HepG2 (cell line): ENCODE measurements around the gene MRPL58. TPM values are rescaled to one million over a fixed set of nuclear protein-coding genes. Genes with fewer than 3 reads are reported as not detected.

Experiments
- ATAC-seq: fragments of 200-7000 bp; cut with Tn5 transposase; 3 replicates; pipeline ENCODE4 v1.9.1; 2020; ENCODE audit warnings: mild to moderate bottlenecking, moderate library complexity
- BruUV-seq: library from RNA; stranded (reverse); fragments of 400-500 nt; replicated peaks from 2 replicates; lab custom pipeline; 2021; lab: Mats Ljungman, UMichigan
- CTCF ChIA-PET: fragments of 300-600 bp; formaldehyde crosslinking; extraction: SDS; loops from one replicate; lab custom pipeline; 2021; ENCODE audit warnings: low total read pairs, inconsistent platforms, low intra/inter-chr PET ratio; lab: Yijun Ruan, JAX
- POLR2A ChIA-PET: fragments of 350-600 bp; sonication (Branson Sonifier 250); formaldehyde crosslinking; loops from one replicate; lab custom pipeline; 2020; ENCODE audit warnings: antibody characterized with exemption, inconsistent platforms; lab: Yijun Ruan, JAX
- DNase-seq: peaks from one replicate; pipeline ENCODE4 v3.0.0-alpha.2; 2015; ENCODE audit warnings: low spot score
- FAIRE-seq: peaks from 3 replicates; lab custom pipeline; 2011; peaks lifted over from hg19 to GRCh38; lab: Jason Lieb, UNC
- H2AFZ ChIP-seq: one replicate; pipeline ENCODE4 v1.6.1; 2011; ENCODE audit warnings: low read length, inconsistent platforms
- H3K27ac ChIP-seq: fragments of 300-600 bp; 3 replicates; pipeline ENCODE4 v1.8.0; 2011; ENCODE audit warnings: mixed run types, mild to moderate bottlenecking, mixed read lengths, low read length, inconsistent platforms; ENCODE audit not compliant: insufficient read depth; ENCODE audit errors: extremely low read length
- H3K27me3 ChIP-seq, 2 experiments: fragments of 200-600 bp in 1 of 2; 2 replicates in 1 of 2; 3 replicates in 1 of 2; pipeline versions ENCODE4 v1.6.0 to v1.8.0; 2011; ENCODE audit warnings: low read length in 2 of 2, mild to moderate bottlenecking in 2 of 2, moderate library complexity in 2 of 2, inconsistent platforms in 1 of 2; ENCODE audit not compliant: insufficient read depth in 2 of 2, control insufficient read depth in 1 of 2
- H3K36me3 ChIP-seq, 2 experiments: fragments of 200-600 bp in 1 of 2; replicated peaks in 1 of 2; 2 replicates in 1 of 2; 3 replicates in 1 of 2; pipeline versions ENCODE4 v1.5.1 to v1.8.0; 2011; ENCODE audit warnings: low read length in 2 of 2, inconsistent platforms in 1 of 2; ENCODE audit not compliant: insufficient read depth in 2 of 2, control insufficient read depth in 1 of 2
- H3K4me1 ChIP-seq: 2 replicates; pipeline ENCODE4 v1.5.1; 2012; ENCODE audit warnings: low read length, inconsistent platforms; ENCODE audit not compliant: insufficient read depth
- H3K4me2 ChIP-seq: 2 replicates; pipeline ENCODE4 v1.6.0; 2011; ENCODE audit warnings: low read depth, low read length, inconsistent platforms
- H3K4me3 ChIP-seq, 3 experiments: fragments of 200-600 bp in 1 of 3; sonication (generic), shearing (Covaris generic) in 1 of 3; replicated peaks in 1 of 3; 2 replicates each; pipeline ENCODE4 v1.5.1; 2011 to 2016; ENCODE audit warnings: low read length in 3 of 3, inconsistent platforms in 2 of 3, low read depth in 2 of 3, mild to moderate bottlenecking in 2 of 3, control low read depth in 1 of 3, mixed read lengths in 1 of 3; ENCODE audit not compliant: insufficient read depth in 1 of 3
- H3K79me2 ChIP-seq: one replicate; pipeline ENCODE4 v1.6.1; 2011; ENCODE audit warnings: low read length, inconsistent platforms; ENCODE audit not compliant: insufficient read depth
- H3K9ac ChIP-seq: 2 replicates; pipeline ENCODE4 v1.6.0; 2011; ENCODE audit warnings: mild to moderate bottlenecking, low read depth, low read length, inconsistent platforms; ENCODE audit not compliant: insufficient read depth
- H3K9me3 ChIP-seq: 2 replicates; pipeline ENCODE4 v1.5.1; 2012; ENCODE audit warnings: mild to moderate bottlenecking, low read length
- H4K20me1 ChIP-seq: 2 replicates; pipeline ENCODE4 v1.6.0; 2011; ENCODE audit warnings: inconsistent platforms, mild to moderate bottlenecking, low read length, moderate library complexity; ENCODE audit not compliant: insufficient read depth
- CCDC6 ChIP-seq: sonication (generic); formaldehyde crosslinking; IDR thresholded peaks from 2 replicates; pipeline ENCODE4 v1.8.1; 2022; ENCODE audit warnings: mild to moderate bottlenecking, missing genetic modification reagents, moderate library complexity
- ELK4 ChIP-seq: sonication (generic); formaldehyde crosslinking; IDR thresholded peaks from 2 replicates; pipeline ENCODE4 v1.9.0; 2021; ENCODE audit warnings: missing genetic modification reagents, borderline replicate concordance
- ESRRA ChIP-seq: sonication (generic); formaldehyde crosslinking; IDR thresholded peaks from 2 replicates; pipeline ENCODE4 v1.5.1; 2020; ENCODE audit warnings: mild to moderate bottlenecking, low read depth, missing genetic modification reagents
- HIC2 ChIP-seq: sonication (generic); formaldehyde crosslinking; IDR thresholded peaks from 2 replicates; pipeline ENCODE4 v1.9.0; 2022; ENCODE audit warnings: low read depth, missing genetic modification reagents
- ISX ChIP-seq: sonication (generic); formaldehyde crosslinking; conservative IDR thresholded peaks from 2 replicates; pipeline ENCODE4 v1.5.0; 2020; ENCODE audit warnings: missing genetic modification reagents
- MBD4 ChIP-seq: IDR thresholded peaks from 2 replicates; pipeline ENCODE4 v1.6.1; 2012; ENCODE audit warnings: low read length, inconsistent platforms, borderline replicate concordance
- NCOA1 ChIP-seq: sonication (generic); formaldehyde crosslinking; IDR thresholded peaks from 2 replicates; pipeline ENCODE4 v1.9.0; 2021; ENCODE audit warnings: missing genetic modification reagents
- NFYC ChIP-seq: IDR thresholded peaks from 2 replicates; pipeline ENCODE4 v1.6.1; 2016; ENCODE audit warnings: missing genetic modification reagents, missing compliant biosample characterization
- RAD51 ChIP-seq: fragments of 450-650 bp; IDR thresholded peaks from 2 replicates; pipeline ENCODE4 v1.6.1; 2016; ENCODE audit warnings: borderline replicate concordance
- RNF2 ChIP-seq: fragments of 450-650 bp; conservative IDR thresholded peaks from 2 replicates; pipeline ENCODE4 v1.6.1; 2016; ENCODE audit warnings: low read depth
- RORA ChIP-seq: sonication (generic); formaldehyde crosslinking; IDR thresholded peaks from 2 replicates; pipeline ENCODE4 v1.5.0; 2020; ENCODE audit warnings: mild to moderate bottlenecking, missing genetic modification reagents, moderate library complexity
- YEATS2 ChIP-seq: sonication (generic); formaldehyde crosslinking; IDR thresholded peaks from 2 replicates; pipeline ENCODE4 v1.4.0; 2020; ENCODE audit warnings: missing genetic modification reagents, borderline replicate concordance
- ZNF20 ChIP-seq: sonication (generic); formaldehyde crosslinking; IDR thresholded peaks from 2 replicates; pipeline ENCODE4 v1.4.0; 2020; ENCODE audit warnings: mild to moderate bottlenecking, moderate library complexity, missing genetic modification reagents
- ZNF441 ChIP-seq: sonication (generic); formaldehyde crosslinking; IDR thresholded peaks from 2 replicates; pipeline ENCODE4 v1.7.0; 2021; ENCODE audit warnings: missing genetic modification reagents, borderline replicate concordance
- ZNF772 ChIP-seq: sonication (generic); formaldehyde crosslinking; IDR thresholded peaks from 2 replicates; pipeline ENCODE4 v1.5.0; 2020; ENCODE audit warnings: mild to moderate bottlenecking, missing genetic modification reagents
- WGBS: methylation state at CpG from one replicate; pipeline ENCODE4 v1.1.6; 2017; ENCODE audit warnings: low lambda C conversion rate; 5-methylcytosine and 5-hydroxymethylcytosine counted together
- in situ Hi-C: cut with HindIII; loops from 2 replicates; pipeline ENCODE4 v1.10.0; 2017; ENCODE audit warnings: low pct_unique_long_range_greater_than_20kb; ENCODE audit not compliant: extremely low pct_ligation_motif_present
- intact Hi-C: fragments of 100-400 bp; cut with micrococcal nuclease; formaldehyde crosslinking; loops from one replicate; pipeline ENCODE4 v1.10.0; 2022; ENCODE audit not compliant: unreplicated experiment
- polyA plus RNA-seq, 8 experiments: library from polyadenylated mRNA; depleted of rRNA in 3 of 8; stranded (reverse) in 7 of 8; unstranded in 1 of 8; fragments of >200 nt; fragmentation: Illumina TruSeq in 4 of 8; extraction: Trizol in 4 of 8; gene quantifications; 2 replicates each; pipeline versions ENCODE4 v1.2.1 to v1.2.3, GENCODE V29; 2011 to 2016; ENCODE audit warnings: low read depth in 4 of 8, missing spikeins in 1 of 8, mixed read lengths in 1 of 8; ENCODE audit not compliant: insufficient read depth in 1 of 8
- total RNA-seq, 5 experiments: library from RNA; depleted of rRNA; stranded (reverse); fragments of >200 nt; fragmentation: Illumina TruSeq; extraction: Trizol; gene quantifications; 2 replicates each; pipeline ENCODE4 v1.2.3, GENCODE V29; 2016; ENCODE audit warnings: low read depth in 1 of 5
- TF ChIP-seq, protein P1 (sequence below): sonication (generic); IDR thresholded peaks from 2 replicates; pipeline ENCODE4 v1.6.1; 2016; ENCODE audit warnings: low read depth, borderline replicate concordance
- TF ChIP-seq, protein P2 (sequence below): sonication (generic); formaldehyde crosslinking; IDR thresholded peaks from 2 replicates; pipeline ENCODE4 v1.4.0; 2020; ENCODE audit warnings: missing genetic modification reagents

The MRPL58 gene
- total and polyA plus RNA-seq, 2 of the 13 experiments (the other 11 are each of a cell fraction or from before 2014, with no cell fraction given) = 44.9 to 68.9 TPM

GRCh38 chr17:74995847-74996246, 16.6 kb upstream of the MRPL58 start (continued):
- TF ChIP-seq RORA (CRISPR knock-in tag) = no peak
- TF ChIP-seq ZNF772 = no peak
- TF ChIP-seq MBD4 = no peak
- TF ChIP-seq, protein P1, sequence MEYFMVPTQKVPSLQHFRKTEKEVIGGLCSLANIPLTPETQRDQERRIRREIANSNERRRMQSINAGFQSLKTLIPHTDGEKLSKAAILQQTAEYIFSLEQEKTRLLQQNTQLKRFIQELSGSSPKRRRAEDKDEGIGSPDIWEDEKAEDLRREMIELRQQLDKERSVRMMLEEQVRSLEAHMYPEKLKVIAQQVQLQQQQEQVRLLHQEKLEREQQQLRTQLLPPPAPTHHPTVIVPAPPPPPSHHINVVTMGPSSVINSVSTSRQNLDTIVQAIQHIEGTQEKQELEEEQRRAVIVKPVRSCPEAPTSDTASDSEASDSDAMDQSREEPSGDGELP = no peak
- TF ChIP-seq NCOA1 (CRISPR knock-in tag) = no peak
- TF ChIP-seq ISX (CRISPR knock-in tag) = no peak
- TF ChIP-seq NFYC (CRISPR knock-in tag) = no peak

DNA sequence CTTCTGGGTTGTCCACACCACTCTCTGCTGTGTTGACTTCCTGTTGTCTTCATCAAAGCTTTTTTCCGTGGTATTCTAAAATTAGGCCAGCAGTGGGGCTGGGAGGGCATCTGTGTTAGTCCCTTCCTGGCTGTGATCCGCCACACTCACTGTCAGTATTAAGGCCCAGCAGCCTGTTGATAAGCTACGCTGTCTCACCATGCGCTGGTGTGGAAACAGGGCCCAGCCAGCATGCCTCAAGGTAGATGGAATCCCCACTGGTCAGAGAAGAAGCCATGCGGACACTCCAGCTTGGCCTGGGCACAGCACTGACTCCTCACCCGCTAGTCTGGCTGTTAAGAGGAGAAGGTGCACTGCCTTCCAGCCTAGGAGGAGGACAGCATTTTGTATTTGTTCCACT, 13.7 kb upstream of the MRPL58 start:
- H3K36me3 ChIP-seq = peaks cover 0 to 2% of the 10 kb centered on the region in 2 experiments; a peak in 2 of 5 replicates
- H3K9ac ChIP-seq = no peak overlapping the region
- no peak for DNase-seq
- no peak overlapping the region for H2AFZ ChIP-seq
- no peaks in the 10 kb centered on the region for H3K9me3 ChIP-seq
- WGBS = 86% methylated on average over 6 of the region's 6 CpGs
- no peak for FAIRE-seq
- no peak for ATAC-seq
- in situ Hi-C loops = no loop called here
- H4K20me1 ChIP-seq = no peaks in the 10 kb centered on the region
- no peak overlapping the region for H3K27ac ChIP-seq
- ChIA-PET POLR2A (interaction anchor here (1.8 kb wide), 1 partner anchor 14 kb away, joined by 13 read pairs; the partner anchor contains the start of gene MRPL58), CTCF (no interaction called here)
- BruUV-seq = no TSS peak
- H3K4me2 ChIP-seq = no peak overlapping the region
- H3K27me3 ChIP-seq = no peaks in the 10 kb centered on the region
- H3K4me3 ChIP-seq = no peak overlapping the region
- peaks cover 14% of the 10 kb centered on the region for H3K4me1 ChIP-seq
- H3K79me2 ChIP-seq = no peaks in the 10 kb centered on the region
- intact Hi-C loops = no loop called here
- TF ChIP-seq HIC2 (CRISPR knock-in tag) (no peak), ESRRA (CRISPR knock-in tag) (no peak), YEATS2 (no peak), RAD51 (no peak), ZNF20 (CRISPR knock-in tag) (no peak), ELK4 (CRISPR knock-in tag) (no peak), RNF2 (no peak), CCDC6 (CRISPR knock-in tag) (no peak), ZNF441 (CRISPR knock-in tag) (no peak)
- TF ChIP-seq, protein P2, sequence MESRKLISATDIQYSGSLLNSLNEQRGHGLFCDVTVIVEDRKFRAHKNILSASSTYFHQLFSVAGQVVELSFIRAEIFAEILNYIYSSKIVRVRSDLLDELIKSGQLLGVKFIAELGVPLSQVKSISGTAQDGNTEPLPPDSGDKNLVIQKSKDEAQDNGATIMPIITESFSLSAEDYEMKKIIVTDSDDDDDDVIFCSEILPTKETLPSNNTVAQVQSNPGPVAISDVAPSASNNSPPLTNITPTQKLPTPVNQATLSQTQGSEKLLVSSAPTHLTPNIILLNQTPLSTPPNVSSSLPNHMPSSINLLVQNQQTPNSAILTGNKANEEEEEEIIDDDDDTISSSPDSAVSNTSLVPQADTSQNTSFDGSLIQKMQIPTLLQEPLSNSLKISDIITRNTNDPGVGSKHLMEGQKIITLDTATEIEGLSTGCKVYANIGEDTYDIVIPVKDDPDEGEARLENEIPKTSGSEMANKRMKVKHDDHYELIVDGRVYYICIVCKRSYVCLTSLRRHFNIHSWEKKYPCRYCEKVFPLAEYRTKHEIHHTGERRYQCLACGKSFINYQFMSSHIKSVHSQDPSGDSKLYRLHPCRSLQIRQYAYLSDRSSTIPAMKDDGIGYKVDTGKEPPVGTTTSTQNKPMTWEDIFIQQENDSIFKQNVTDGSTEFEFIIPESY = no peak
